Measurements from ENCODE around the gene CSK.

Gene CSK

DNA sequence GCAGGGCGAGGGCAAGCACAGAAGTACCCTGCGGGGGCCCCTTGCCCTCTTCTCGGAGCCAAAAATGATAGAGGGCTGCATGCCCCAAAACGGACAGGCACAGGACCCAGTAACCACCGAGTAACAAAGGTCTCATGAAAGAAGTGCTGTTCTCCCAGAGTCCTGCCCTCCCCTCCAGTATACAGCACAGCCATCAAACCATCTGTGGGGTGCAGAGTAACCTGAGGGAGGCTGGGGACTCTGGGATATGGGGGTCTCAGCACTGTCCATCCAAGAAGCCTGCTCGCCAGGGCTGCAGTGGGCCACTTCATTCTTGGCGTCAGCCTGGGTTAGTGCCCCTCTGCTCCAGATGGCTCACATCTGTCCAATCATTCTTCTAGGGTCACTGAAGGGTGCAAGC lies 55.0 kb downstream of the CSK start:
- no peaks in the 10 kb centered on the region for H3K9me3 ChIP-seq (replicated peaks; ENCODE audit: insufficient read depth, low read length)
- no peak for DNase-seq
- H2AFZ ChIP-seq (ENCODE audit: low read length): no peak overlapping the region
- H4K20me1 ChIP-seq (ENCODE audit: insufficient read depth, low read length): no peaks in the 10 kb centered on the region
- TF ChIP-seq EZH2phosphoT487 (IDR thresholded peaks at IDR 0.05; ENCODE audit: low read length) (no peak), EZH2 (optimal IDR thresholded peaks at IDR 0.05; ENCODE audit: low read depth, low read length) (no peak)
- TF ChIP-seq, protein P1, sequence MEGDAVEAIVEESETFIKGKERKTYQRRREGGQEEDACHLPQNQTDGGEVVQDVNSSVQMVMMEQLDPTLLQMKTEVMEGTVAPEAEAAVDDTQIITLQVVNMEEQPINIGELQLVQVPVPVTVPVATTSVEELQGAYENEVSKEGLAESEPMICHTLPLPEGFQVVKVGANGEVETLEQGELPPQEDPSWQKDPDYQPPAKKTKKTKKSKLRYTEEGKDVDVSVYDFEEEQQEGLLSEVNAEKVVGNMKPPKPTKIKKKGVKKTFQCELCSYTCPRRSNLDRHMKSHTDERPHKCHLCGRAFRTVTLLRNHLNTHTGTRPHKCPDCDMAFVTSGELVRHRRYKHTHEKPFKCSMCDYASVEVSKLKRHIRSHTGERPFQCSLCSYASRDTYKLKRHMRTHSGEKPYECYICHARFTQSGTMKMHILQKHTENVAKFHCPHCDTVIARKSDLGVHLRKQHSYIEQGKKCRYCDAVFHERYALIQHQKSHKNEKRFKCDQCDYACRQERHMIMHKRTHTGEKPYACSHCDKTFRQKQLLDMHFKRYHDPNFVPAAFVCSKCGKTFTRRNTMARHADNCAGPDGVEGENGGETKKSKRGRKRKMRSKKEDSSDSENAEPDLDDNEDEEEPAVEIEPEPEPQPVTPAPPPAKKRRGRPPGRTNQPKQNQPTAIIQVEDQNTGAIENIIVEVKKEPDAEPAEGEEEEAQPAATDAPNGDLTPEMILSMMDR (IDR thresholded peaks at IDR 0.05; ENCODE audit: low read length): no peak
- no peaks in the 10 kb centered on the region for H3K4me1 ChIP-seq (ENCODE audit: low read length)
- no peak overlapping the region for H3K4me3 ChIP-seq (ENCODE audit: low read length)
- no peaks in the 10 kb centered on the region for H3K9me2 ChIP-seq (replicated peaks; ENCODE audit: insufficient read depth, low read length)
- no peaks in the 10 kb centered on the region for H3K36me3 ChIP-seq (replicated peaks; ENCODE audit: insufficient read depth, low read length)
- H3K27me3 ChIP-seq (replicated peaks; ENCODE audit: insufficient read depth, low read length): no peaks in the 10 kb centered on the region
- no peak overlapping the region for H3K9ac ChIP-seq (ENCODE audit: low read length)
- H3K4me2 ChIP-seq (ENCODE audit: low read depth, low read length): no peak overlapping the region
- H3F3A ChIP-seq (ENCODE audit: insufficient read depth, low read length): no peaks in the 10 kb centered on the region
- H3K79me2 ChIP-seq (ENCODE audit: low read length): peaks cover 11% of the 10 kb centered on the region
- no peak overlapping the region for H3K27ac ChIP-seq (ENCODE audit: low read length)

DNA sequence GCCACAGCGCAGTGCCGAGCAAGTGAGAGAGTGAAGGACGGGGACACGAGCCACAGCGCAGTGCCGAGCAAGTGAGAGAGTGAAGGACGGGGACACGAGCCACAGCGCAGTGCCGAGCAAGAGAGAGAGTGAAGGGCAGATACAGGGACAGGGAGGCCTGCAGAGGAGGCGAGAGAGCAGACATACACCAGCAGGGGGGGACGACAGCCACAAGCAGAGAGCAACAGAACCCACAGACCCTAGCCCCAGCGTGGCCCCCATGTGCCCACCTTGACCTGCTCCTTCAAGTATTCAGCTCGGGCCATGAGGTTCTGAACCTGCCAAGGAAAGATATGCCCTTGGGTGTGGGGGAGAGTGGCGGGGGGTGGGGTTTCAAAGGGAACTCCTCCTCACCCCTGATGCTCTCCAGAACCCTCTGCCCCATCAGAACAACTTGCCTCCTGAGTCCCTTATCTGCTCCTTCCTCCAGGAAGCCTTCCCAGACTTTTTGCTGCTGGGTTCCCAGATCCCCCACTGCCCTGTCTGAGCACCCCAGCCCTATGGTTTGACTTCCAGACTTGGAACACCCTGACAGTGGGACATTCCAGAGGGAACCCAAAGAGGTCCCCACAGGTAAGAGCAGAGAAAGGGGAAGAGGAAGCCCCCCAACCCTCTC lies 55.7 kb downstream of the CSK start:
- DNase-seq: no peak
- Histone ChIP-seq H3K36me3 (replicated peaks; ENCODE audit: insufficient read depth, low read length) (no peaks in the 10 kb centered on the region), H3K4me3 (ENCODE audit: low read length) (no peak overlapping the region), H3F3A (ENCODE audit: insufficient read depth, low read length) (no peaks in the 10 kb centered on the region), H3K27me3 (replicated peaks; ENCODE audit: insufficient read depth, low read length) (no peaks in the 10 kb centered on the region), H3K79me2 (ENCODE audit: low read length) (peaks cover 19% of the 10 kb centered on the region), H2AFZ (ENCODE audit: low read length) (no peak overlapping the region), H3K9me3 (replicated peaks; ENCODE audit: insufficient read depth, low read length) (no peaks in the 10 kb centered on the region), H4K20me1 (ENCODE audit: insufficient read depth, low read length) (no peaks in the 10 kb centered on the region), H3K4me2 (ENCODE audit: low read depth, low read length) (no peak overlapping the region), H3K9ac (ENCODE audit: low read length) (no peak overlapping the region), H3K9me2 (replicated peaks; ENCODE audit: insufficient read depth, low read length) (no peaks in the 10 kb centered on the region), H3K27ac (ENCODE audit: low read length) (no peak overlapping the region), H3K4me1 (ENCODE audit: low read length) (peaks cover 3% of the 10 kb centered on the region; the same call in 1 of the 2 replicates)
- TF ChIP-seq, protein P1 (IDR thresholded peaks at IDR 0.05; ENCODE audit: low read length): no peak
- TF ChIP-seq EZH2 (optimal IDR thresholded peaks at IDR 0.05; ENCODE audit: low read depth, low read length) (no peak), EZH2phosphoT487 (IDR thresholded peaks at IDR 0.05; ENCODE audit: low read length) (no peak)

DNA sequence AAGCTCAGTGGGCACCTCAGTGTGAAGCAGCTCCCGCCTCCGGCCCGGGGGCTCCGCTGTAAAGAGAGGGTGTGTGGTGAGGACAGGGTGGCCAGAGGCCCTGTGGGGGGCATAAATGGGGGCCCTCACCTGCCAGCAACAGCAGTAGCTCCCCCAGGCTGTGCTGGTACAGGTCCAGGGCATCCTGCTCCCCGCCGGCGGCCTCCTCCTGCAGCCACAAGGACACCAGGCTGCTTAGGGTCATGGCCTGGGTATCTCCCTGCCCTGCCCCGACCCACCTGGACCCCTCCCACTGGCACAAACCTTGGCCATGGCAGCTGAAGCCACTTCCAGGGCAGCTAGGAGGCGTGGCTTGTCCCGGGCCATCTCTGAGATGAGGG lies 56.2 kb downstream of the CSK start:
- no peaks in the 10 kb centered on the region for H3K36me3 ChIP-seq (replicated peaks; ENCODE audit: insufficient read depth, low read length)
- H3K27ac ChIP-seq (ENCODE audit: low read length): no peak overlapping the region
- no peaks in the 10 kb centered on the region for H3K9me2 ChIP-seq (replicated peaks; ENCODE audit: insufficient read depth, low read length)
- H3K4me2 ChIP-seq (ENCODE audit: low read depth, low read length): no peak overlapping the region
- H3K27me3 ChIP-seq (replicated peaks; ENCODE audit: insufficient read depth, low read length): no peaks in the 10 kb centered on the region
- TF ChIP-seq EZH2 (optimal IDR thresholded peaks at IDR 0.05; ENCODE audit: low read depth, low read length): no peak
- no peak for TF ChIP-seq EZH2phosphoT487 (IDR thresholded peaks at IDR 0.05; ENCODE audit: low read length)
- TF ChIP-seq, protein P1 (IDR thresholded peaks at IDR 0.05; ENCODE audit: low read length): no peak
- H3K9ac ChIP-seq (ENCODE audit: low read length): no peak overlapping the region
- no peaks in the 10 kb centered on the region for H4K20me1 ChIP-seq (ENCODE audit: insufficient read depth, low read length)
- no peak overlapping the region for H2AFZ ChIP-seq (ENCODE audit: low read length)
- no peaks in the 10 kb centered on the region for H3K9me3 ChIP-seq (replicated peaks; ENCODE audit: insufficient read depth, low read length)
- DNase-seq: no peak
- H3K79me2 ChIP-seq (ENCODE audit: low read length): peaks cover 21% of the 10 kb centered on the region
- no peaks in the 10 kb centered on the region for H3F3A ChIP-seq (ENCODE audit: insufficient read depth, low read length)
- no peak overlapping the region for H3K4me3 ChIP-seq (ENCODE audit: low read length)
- H3K4me1 ChIP-seq (ENCODE audit: low read length): peaks cover 3% of the 10 kb centered on the region; the same call in 1 of the 2 replicates
